ENCODE results near the gene PAK5. TPM values are rescaled to one million over a fixed set of nuclear protein-coding genes. Genes with fewer than 3 reads are reported as not detected.

The PAK5 gene
- total RNA-seq, 1 donor from 2014 or later: 0.16 TPM

- H3K27me3 ChIP-seq (ENCODE audit: insufficient read depth, low read length): no peaks in the 10 kb centered on the region
- Mint-ChIP-seq H3K27ac (ENCODE audit: unreplicated experiment) (no peak overlapping the region), H3K4me3 (ENCODE audit: unreplicated experiment) (no peak overlapping the region), H3K27me3 (ENCODE audit: low read depth, unreplicated experiment) (no peaks in the 10 kb centered on the region), H3K9me3 (ENCODE audit: unreplicated experiment) (no peaks in the 10 kb centered on the region), H3K36me3 (ENCODE audit: low read depth, unreplicated experiment) (no peaks in the 10 kb centered on the region), H3K4me1 (ENCODE audit: low read depth, unreplicated experiment) (no peaks in the 10 kb centered on the region)
- H2AFZ ChIP-seq (ENCODE audit: low read depth, low read length): no peak overlapping the region
- no peaks in the 10 kb centered on the region for H3K9me3 ChIP-seq (ENCODE audit: insufficient read depth, low read depth, low read length)
- H3K9ac ChIP-seq (ENCODE audit: low read length): no peak overlapping the region
- no peak overlapping the region for H3K4me3 ChIP-seq (ENCODE audit: insufficient read depth, low read depth, low read length)
- no peaks in the 10 kb centered on the region for H3K36me3 ChIP-seq (ENCODE audit: insufficient read depth, low read length)
- FAIRE-seq (no peak), DNase-seq (ENCODE audit: low read depth) (no peak)
- H3K4me1 ChIP-seq (ENCODE audit: insufficient read depth, low read length): no peaks in the 10 kb centered on the region
- no peak overlapping the region for H3K27ac ChIP-seq (ENCODE audit: low read depth, low read length)
- no peak overlapping the region for H3K4me2 ChIP-seq (ENCODE audit: low read length)
- H4K20me1 ChIP-seq (ENCODE audit: insufficient read depth, low read length): no peaks in the 10 kb centered on the region
- no peaks in the 10 kb centered on the region for H3K79me2 ChIP-seq (ENCODE audit: insufficient read depth, low read length)
- TF ChIP-seq CTCF (IDR thresholded peaks at IDR 0.05; ENCODE audit: insufficient read depth, low read depth, low read length) (no peak), EZH2 (IDR thresholded peaks at IDR 0.05; ENCODE audit: insufficient read depth, low read length) (no peak)
Measured at GRCh38 chr20:9711872-9712271, 127.0 kb downstream of the PAK5 start.

- Histone ChIP-seq H4K20me1 (ENCODE audit: insufficient read depth, low read length) (no peaks in the 10 kb centered on the region), H3K79me2 (ENCODE audit: insufficient read depth, low read length) (no peaks in the 10 kb centered on the region), H2AFZ (ENCODE audit: low read depth, low read length) (no peak overlapping the region), H3K9ac (ENCODE audit: low read length) (no peak overlapping the region), H3K4me2 (ENCODE audit: low read length) (no peak overlapping the region), H3K9me3 (ENCODE audit: insufficient read depth, low read depth, low read length) (no peaks in the 10 kb centered on the region), H3K4me1 (ENCODE audit: insufficient read depth, low read length) (no peaks in the 10 kb centered on the region), H3K36me3 (ENCODE audit: insufficient read depth, low read length) (no peaks in the 10 kb centered on the region), H3K27me3 (ENCODE audit: insufficient read depth, low read length) (no peaks in the 10 kb centered on the region), H3K27ac (ENCODE audit: low read depth, low read length) (no peak overlapping the region), H3K4me3 (ENCODE audit: insufficient read depth, low read depth, low read length) (no peak overlapping the region)
- TF ChIP-seq EZH2 (IDR thresholded peaks at IDR 0.05; ENCODE audit: insufficient read depth, low read length): no peak
- no peak for TF ChIP-seq CTCF (IDR thresholded peaks at IDR 0.05; ENCODE audit: insufficient read depth, low read depth, low read length)
- Mint-ChIP-seq H3K27ac (ENCODE audit: unreplicated experiment) (no peak overlapping the region), H3K27me3 (ENCODE audit: low read depth, unreplicated experiment) (no peaks in the 10 kb centered on the region), H3K9me3 (ENCODE audit: unreplicated experiment) (no peaks in the 10 kb centered on the region), H3K4me3 (ENCODE audit: unreplicated experiment) (no peak overlapping the region), H3K36me3 (ENCODE audit: low read depth, unreplicated experiment) (no peaks in the 10 kb centered on the region), H3K4me1 (ENCODE audit: low read depth, unreplicated experiment) (no peaks in the 10 kb centered on the region)
- FAIRE-seq: no peak
- no peak for DNase-seq (ENCODE audit: low read depth)
Measured at GRCh38 chr20:9710685-9711084, 128.2 kb downstream of the PAK5 start.

GRCh38 chr20:9705722-9706476 is 133.0 kb downstream of the PAK5 start:
- Mint-ChIP-seq H3K36me3 (ENCODE audit: low read depth, unreplicated experiment) (no peaks in the 10 kb centered on the region), H3K9me3 (ENCODE audit: unreplicated experiment) (no peaks in the 10 kb centered on the region), H3K4me1 (ENCODE audit: low read depth, unreplicated experiment) (peaks cover 3% of the 10 kb centered on the region), H3K4me3 (ENCODE audit: unreplicated experiment) (no peak overlapping the region), H3K27ac (ENCODE audit: unreplicated experiment) (no peak overlapping the region), H3K27me3 (ENCODE audit: low read depth, unreplicated experiment) (no peaks in the 10 kb centered on the region)
- no peak for DNase-seq (ENCODE audit: low read depth)
- TF ChIP-seq CTCF (IDR thresholded peaks at IDR 0.05; ENCODE audit: insufficient read depth, low read depth, low read length) (no peak), EZH2 (IDR thresholded peaks at IDR 0.05; ENCODE audit: insufficient read depth, low read length) (no peak)
- no peaks in the 10 kb centered on the region for H3K4me1 ChIP-seq (ENCODE audit: insufficient read depth, low read length)
- H3K79me2 ChIP-seq (ENCODE audit: insufficient read depth, low read length): no peaks in the 10 kb centered on the region
- H3K4me2 ChIP-seq (ENCODE audit: low read length): no peak overlapping the region
- no peaks in the 10 kb centered on the region for H3K9me3 ChIP-seq (ENCODE audit: insufficient read depth, low read depth, low read length)
- no peak overlapping the region for H3K4me3 ChIP-seq (ENCODE audit: insufficient read depth, low read depth, low read length)
- no peak overlapping the region for H3K27ac ChIP-seq (ENCODE audit: low read depth, low read length)
- H2AFZ ChIP-seq (ENCODE audit: low read depth, low read length): no peak overlapping the region
- no peaks in the 10 kb centered on the region for H3K27me3 ChIP-seq (ENCODE audit: insufficient read depth, low read length)
- no peak for FAIRE-seq
- no peak overlapping the region for H3K9ac ChIP-seq (ENCODE audit: low read length)
- no peaks in the 10 kb centered on the region for H3K36me3 ChIP-seq (ENCODE audit: insufficient read depth, low read length)
- no peaks in the 10 kb centered on the region for H4K20me1 ChIP-seq (ENCODE audit: insufficient read depth, low read length)
